Ovary (tissue), 3 donors: ENCODE data around the gene MYO1B.

Experiments
- CTCF ChIP-seq, 3 donors: fragments of 450-650 bp in 2 of 3; fragments of 200-600 bp in 1 of 3; IDR thresholded peaks; one replicate each; pipeline versions ENCODE4 v1.5.1 to v1.8.0; 2016 to 2022; ENCODE audit warnings: antibody characterized with exemption in 3 of 3, mild to moderate bottlenecking in 1 of 3
- EP300 ChIP-seq: sonication (generic); formaldehyde crosslinking; IDR thresholded peaks from one replicate; pipeline ENCODE4 v1.6.1; 2017; ENCODE audit warnings: antibody characterized with exemption
- POLR2A ChIP-seq: fragments of 450-650 bp; IDR thresholded peaks from one replicate; pipeline ENCODE4 v1.6.1; 2017; ENCODE audit warnings: antibody characterized with exemption, mild to moderate bottlenecking, moderate library complexity
- donor health status: DM: no; HTN: no; CAD: no.

DNA sequence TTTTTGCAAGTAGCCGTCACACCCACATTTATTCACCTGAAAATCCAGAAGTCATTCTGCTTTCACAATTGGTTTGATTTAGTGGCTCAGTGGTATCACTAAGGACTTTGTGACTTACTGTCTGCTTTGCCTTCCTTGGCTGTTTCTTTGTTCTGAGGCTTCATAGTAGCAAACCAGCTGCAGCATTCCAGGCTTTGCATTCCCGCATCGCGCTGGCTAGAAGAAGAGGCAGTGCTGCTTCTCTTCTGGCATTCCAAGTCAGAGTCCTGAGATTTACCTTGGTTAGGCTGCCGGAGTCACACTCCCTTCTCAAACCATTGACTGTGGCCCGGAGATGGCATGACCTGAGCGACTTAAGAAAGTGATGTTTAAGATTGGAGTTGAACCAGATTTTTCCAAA is 35.1 kb downstream of the MYO1B start:
- TF ChIP-seq CTCF (IDR thresholded peaks at IDR 0.05) (no peak), POLR2A (no peak), EP300 (no peak)
